GM12892 (cell line): ENCODE data around the gene HMGXB4.

Experiments
- POLR2A ChIP-seq: IDR thresholded peaks from 2 replicates; pipeline ENCODE4 v1.6.1; 2011; ENCODE audit warnings: low read depth, low read length, control low read depth
- POLR2AphosphoS5 ChIP-seq: IDR thresholded peaks from 2 replicates; pipeline ENCODE4 v1.6.1; 2011; ENCODE audit warnings: low read depth, low read length, control low read depth
- TAF1 ChIP-seq: IDR thresholded peaks from 2 replicates; pipeline ENCODE4 v1.6.1; 2011; ENCODE audit warnings: low read depth, mild to moderate bottlenecking, control low read depth, low read length, borderline replicate concordance

DNA sequence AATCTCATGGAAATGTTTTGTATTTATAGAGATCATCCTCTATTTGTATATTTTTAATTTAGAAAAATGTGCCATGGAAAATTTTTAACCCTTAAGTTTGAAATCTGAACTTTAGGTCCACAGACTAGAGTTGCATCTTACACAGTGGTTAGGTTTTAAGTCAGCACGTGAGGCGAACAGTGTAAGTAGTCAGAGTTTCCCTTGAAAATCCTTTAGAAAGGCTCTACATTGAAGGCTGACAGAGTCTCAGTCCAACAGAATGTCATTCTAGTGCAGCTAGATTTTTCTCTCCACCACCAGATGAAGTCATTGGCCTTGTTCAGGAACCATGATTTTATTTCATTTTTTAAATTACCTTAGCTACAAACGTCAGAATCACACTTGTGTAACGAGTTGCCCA is 18.7 kb downstream of the HMGXB4 start:
- TF ChIP-seq TAF1 = no peak
- no peak for TF ChIP-seq POLR2AphosphoS5
- TF ChIP-seq POLR2A = no peak
